ENCODE results near the gene SLC4A8.
"Not testable (repeated sequence)": the region's sequence is repeated elsewhere in the genome, so short reads cannot be mapped to it uniquely, and the experiment has no call there.

The SLC4A8 gene

GRCh38 chr12:51482929-51483697 is 58.5 kb downstream of the SLC4A8 start:
- DNase-seq: peak; percentile 8 to 21

DNA sequence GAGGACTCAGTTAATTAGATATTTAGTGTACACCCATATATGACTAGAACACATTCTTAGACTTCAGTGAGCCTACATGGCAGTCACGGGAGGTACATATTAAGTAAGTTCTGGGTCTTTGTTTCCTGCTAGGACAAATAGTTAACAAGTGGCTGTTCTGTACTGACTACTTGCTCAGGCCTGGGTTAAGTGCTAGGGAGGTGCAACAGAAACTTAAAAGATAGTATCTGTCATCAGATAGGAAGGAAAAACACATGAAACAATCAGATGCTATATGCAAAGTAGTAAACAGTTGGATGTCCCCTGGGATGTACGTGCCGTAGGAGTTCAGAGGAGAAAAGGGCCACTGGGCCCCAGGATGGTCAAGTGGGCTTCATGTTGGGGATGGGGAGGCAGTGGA is 59.5 kb downstream of the SLC4A8 start:
- no peak for DNase-seq

DNA sequence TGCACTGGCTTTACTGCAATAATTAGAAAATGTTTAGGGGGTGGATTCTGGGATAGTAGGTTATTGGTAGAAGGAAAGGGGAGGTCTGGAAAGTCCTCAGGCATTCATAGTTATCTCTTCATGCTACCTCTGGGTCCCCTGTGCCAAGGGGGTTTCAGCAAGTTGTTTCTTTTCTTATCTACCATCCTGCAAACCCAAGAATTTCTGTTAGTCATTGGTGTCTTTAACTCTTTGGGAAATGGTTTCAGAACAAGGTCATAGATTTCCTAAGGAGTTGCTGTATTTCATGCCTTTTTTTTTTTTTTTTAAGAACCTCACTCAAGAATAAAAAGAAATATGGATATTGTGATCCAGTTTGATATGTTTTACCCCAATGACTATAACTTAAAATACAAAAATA is 63.6 kb downstream of the SLC4A8 start:
- no peak for DNase-seq

DNA sequence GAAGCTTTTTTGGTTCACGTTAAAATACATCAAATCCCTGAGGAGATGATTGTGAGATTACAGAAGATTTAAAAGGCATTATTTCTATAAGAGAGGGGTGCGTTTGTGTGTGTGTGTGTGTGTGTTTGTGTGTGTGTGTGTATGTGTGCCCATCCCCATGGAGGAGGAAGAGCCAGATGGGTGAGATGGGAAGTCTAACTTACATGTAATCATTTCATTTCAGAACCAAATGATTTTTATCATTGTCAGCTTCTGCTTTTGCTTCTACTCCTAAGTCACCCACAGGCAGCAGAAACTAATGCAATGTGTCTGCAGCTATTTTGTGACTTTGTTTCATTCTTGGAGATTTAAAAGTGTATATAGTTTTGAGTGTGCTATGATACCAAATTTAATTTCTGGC is 68.7 kb downstream of the SLC4A8 start:
- DNase-seq: no peak

- no peak for DNase-seq
Measured at GRCh38 chr12:51496895-51497294, 72.3 kb downstream of the SLC4A8 start.

DNA sequence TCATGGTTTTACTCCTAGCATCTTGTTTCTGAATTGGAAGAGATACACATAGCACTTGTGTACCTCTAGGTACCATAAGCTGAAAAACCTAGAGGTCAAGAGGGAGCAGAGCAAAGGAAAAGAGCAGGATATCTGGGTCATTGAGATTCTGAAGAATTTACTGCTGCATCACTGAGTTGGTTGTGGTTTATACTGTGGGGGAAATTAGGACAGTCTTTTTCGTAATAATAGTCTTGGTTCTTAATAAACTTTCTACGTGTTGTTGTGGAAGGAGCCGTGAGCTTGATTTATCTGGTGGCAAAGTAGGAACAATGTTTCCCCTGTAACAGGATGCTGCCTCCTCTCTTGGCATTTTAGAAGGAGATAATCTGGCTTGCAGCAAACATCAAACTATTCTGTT is 80.2 kb downstream of the SLC4A8 start:
- DNase-seq: no peak

DNA sequence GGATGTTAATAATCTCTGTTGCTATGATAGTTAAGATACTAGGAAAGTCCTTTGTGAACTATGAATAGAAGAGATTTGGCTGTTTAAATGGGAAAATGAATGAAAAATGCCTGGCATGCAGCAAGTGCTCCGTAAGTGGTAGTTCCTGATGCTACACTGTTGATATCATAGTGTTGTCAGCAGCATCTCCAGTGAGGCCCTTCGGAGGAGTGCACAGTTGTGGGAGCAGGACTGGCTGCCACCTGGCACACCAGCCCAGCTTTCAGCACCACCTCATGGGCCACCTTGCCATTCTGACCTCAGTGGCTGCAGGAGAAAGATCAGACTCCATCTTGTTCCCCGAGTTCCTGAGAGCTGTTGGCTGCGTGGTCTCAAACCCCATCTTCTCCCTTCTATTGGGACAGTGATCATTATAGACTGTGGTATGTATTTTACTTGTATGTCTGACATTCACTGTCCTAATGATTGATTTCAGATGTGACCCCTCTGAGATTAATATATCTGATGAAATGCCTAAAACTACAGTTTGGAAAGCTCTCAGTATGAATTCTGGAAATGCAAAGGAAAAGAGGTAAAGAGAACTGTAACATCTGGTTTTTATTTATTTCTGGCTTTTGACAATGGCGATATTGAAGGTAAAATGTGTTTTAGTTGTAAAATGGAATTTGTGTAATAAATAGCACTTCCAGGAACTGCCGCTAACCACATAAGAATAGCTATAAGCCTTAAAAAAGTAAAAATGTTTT is 80.9 kb downstream of the SLC4A8 start:
- DNase-seq: no peak

DNA sequence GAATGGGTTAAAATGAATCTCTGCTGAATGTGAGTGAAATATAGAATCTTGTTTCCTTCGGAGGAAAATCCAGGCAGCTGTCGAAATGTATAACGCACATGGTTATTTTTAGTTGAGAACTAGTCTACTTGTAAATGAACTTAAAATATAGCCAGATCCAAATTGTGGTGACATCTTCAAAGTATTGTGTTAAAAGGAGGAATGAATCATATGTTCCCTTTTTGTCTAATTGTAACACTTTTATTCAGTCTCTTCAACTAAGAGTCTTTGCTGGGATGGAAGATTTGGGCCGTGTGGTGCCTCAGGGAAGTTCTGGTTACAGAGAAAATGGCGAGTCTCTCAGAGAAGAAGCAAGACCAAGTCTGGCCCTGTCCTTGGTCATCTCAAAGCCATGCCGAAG is 82.5 kb downstream of the SLC4A8 start:
- DNase-seq: no peak

DNA sequence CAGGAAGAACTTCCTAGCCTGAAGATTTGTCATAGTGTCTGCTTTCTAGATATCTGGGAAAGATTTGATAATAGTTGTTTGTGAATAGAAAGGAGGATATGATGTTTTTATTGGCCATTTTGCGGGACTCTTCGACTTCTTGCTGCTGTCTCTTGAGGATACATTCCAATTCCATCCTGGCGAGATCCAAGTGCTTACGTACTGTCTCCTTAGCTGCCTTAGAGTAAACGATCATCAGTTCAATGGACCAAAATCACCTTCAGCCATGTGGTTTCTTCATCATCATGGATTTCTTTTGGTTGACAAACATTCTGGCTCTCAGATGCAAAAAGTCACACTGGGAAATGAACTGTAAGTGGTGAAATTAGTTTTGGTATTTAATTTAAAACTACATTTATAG is 83.7 kb downstream of the SLC4A8 start:
- DNase-seq: no peak

- no peak for DNase-seq
Measured at GRCh38 chr12:51511546-51512260, 87.1 kb downstream of the SLC4A8 start.

- no peak for DNase-seq
Measured at GRCh38 chr12:51512438-51512837, 87.8 kb downstream of the SLC4A8 start.

DNA sequence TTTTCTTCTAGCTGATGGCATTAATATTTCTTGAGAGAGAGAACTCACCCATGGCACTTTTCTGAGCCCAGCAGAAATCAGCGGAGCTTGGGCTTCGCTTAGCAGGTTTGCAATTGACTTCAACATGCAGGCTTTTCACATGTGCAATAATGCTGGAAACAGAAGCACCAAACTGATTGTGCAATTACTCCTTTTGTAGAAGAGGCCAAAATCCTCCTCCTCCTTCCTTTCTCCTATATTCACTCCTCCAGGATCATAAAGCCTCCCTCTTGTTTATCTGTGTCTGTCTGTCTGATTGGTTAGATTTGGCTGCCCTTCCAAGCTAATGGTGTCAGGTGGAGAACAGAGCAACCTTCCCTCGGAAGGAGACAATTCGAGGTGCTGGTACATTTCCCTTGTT is 90.4 kb downstream of the SLC4A8 start:
- not testable (repeated sequence) for DNase-seq

DNA sequence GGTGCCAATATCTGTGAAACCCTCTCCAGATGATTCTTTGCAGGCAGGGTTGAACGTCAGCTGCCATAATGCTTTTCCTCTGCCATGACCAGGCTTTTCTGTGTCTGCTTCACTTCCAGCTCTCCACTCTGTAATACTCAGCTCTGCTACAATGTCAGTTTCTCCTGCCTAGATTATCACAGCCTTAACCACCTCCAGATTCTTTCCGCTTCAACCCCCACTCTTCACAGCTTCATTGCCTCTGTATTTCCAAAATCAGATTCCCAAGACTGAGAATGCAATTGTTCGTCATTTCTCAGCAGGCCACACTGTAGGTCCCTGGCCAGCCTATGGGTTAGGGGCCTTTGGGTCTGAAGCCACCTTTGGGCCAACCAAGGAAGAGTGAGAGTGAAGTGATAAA is 92.7 kb downstream of the SLC4A8 start:
- DNase-seq: no peak

GRCh38 chr12:51517800-51518199 is 93.2 kb downstream of the SLC4A8 start:
- no peak for DNase-seq

DNA sequence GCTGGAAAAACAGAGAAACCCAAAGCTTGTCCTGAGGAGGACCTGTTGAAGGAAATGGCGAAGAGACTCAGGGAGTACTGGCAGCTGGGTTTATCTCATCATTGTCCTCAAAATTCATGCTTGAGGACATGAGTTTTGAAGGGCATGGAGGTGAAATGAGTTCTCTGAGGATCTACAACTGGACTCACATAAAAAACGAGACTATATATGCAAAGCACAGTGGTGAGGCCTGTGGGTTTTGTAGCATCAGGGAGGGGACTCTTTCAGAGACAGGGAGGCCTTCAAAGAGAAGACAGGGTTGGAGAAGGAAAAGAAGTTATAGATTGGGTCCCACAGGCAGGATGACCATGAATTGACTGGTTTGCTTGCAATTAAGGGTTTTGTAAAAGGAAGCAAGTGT is 95.1 kb downstream of the SLC4A8 start:
- DNase-seq: no peak

GRCh38 chr12:51520576-51521325 is 96.1 kb downstream of the SLC4A8 start:
- DNase-seq: no peak

DNA sequence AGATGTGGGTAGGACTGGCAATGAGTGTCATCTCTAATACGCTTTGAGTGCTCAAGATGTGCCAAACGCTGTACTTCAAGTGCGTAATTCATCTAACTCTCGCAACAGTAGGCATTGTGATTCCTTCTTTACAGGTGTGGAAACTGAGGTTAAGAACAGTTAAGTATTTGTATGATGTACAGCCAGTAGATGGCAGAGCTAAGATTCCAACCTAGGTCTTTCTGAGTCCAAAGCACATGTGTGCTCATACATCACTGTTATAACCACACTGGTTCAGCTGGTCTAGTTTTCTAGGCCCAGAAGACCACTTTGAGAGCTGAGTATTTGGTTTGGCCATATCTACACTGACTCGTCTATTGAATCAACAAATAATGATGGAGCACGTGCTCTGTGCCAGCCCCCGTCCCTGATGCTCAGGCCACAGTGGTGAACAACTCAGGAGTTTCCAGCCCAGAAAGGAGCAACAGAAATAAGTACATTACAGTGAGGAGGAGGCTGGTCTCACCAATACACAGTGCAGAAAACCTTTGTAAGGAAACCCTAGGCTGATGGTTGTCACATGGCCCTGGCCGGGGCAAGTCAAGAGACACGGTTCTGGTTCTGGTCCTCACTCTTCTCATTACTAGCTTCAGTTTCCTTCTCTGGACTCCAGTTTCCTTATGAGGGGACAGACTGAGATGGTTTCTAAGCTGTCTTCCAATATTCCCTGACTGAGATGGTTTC is 97.1 kb downstream of the SLC4A8 start:
- DNase-seq: no peak

DNA sequence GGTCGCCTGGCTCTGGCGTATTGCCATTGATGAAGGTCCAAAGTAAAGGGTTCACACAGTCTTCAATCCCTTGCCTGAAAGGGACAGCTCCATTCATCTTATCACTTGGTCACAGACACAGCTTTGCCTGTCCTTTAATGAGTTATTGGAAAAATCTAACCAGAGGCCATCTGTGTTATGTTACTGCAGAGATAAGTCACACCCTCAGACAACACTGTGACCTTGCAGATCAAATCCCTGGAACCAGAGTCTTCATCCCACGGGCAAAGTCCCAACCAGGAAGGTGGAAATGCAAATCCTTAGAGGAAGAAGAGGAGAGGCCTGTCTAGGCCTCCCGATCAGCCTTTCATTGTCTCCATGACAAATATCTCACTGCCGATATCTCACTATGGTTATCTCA is 98.1 kb downstream of the SLC4A8 start:
- DNase-seq: no peak

DNA sequence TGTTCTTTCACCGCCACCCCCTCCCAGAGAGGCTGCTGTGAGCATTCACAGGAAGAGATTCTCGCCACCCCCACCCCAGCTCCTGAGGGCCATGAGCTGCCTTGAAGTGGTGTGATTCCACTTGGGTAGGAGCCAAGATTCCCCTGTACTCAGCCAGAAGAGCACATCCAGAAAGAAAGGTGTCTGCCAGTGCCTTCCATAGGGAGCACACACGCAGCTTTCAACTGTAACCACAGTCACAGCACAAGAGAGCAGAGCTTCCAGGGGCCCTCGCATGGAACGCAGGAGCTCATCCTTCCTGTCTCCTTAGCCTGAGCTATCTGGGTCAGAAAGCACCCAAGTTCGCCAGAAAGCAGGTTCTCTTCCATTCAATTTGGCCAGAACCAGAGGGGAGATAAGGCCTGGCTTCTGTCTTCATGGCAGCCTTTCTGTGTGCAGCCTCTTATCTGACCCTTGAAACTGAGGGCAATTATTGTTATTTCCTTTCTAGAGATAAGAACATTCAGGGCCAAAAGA is 99.8 kb downstream of the SLC4A8 start:
- no peak for DNase-seq

- DNase-seq: no peak
Measured at GRCh38 chr12:51525518-51525917, 100.9 kb downstream of the SLC4A8 start.

DNA sequence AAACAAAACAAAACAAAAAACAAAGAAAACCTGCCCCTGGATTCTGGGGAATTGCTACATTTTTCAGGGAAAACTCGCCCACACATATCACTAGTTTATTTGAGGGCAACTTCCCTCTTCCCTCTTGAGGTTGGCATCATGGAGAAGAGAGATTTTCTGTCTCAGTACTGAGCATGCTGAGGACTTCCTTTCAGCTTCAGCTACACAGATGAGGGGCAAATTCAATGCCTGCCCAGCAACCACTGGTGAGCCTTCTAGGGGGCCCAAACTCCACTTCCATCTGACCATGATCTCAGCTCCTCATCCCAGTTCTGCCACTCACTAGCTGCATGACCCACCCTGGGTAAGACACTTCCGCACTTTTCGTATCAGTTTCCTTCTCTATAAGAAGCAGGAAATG is 103.3 kb downstream of the SLC4A8 start:
- no peak for DNase-seq
